GM23338 (cell line): Measurements from ENCODE around the gene SLC51B. TPM values are rescaled to one million over a fixed set of nuclear protein-coding genes. Genes with fewer than 3 reads are reported as not detected.

Experiments
- ATAC-seq: fragments of 200-7000 bp; cut with Tn5 transposase; 3 replicates; pipeline ENCODE4 v1.9.1; 2020
- DNase-seq: peaks from one replicate; pipeline ENCODE4 v3.0.0-alpha.2; 2015; ENCODE audit warnings: low spot score
- H2AFZ ChIP-seq: fragments of 200-600 bp; sonication (generic); 2 replicates; pipeline ENCODE4 v1.8.0; 2016; ENCODE audit warnings: antibody characterized with exemption, mild to moderate bottlenecking, moderate library complexity
- H3F3A ChIP-seq: fragments of 200-600 bp; sonication (generic); replicated peaks from 2 replicates; pipeline ENCODE4 v1.8.0; 2017; ENCODE audit warnings: antibody characterized with exemption, mixed run types, low read depth
- H3K27ac ChIP-seq: fragments of 200-600 bp; sonication (generic); 2 replicates; pipeline ENCODE4 v1.6.1; 2016; ENCODE audit warnings: low read depth
- H3K27me3 ChIP-seq: fragments of 200-600 bp; sonication (generic); 2 replicates; pipeline ENCODE4 v1.8.0; 2016; ENCODE audit warnings: mild to moderate bottlenecking, mixed run types, moderate library complexity; ENCODE audit not compliant: insufficient read depth
- H3K36me3 ChIP-seq: fragments of 200-600 bp; sonication (generic); 2 replicates; pipeline ENCODE4 v1.8.0; 2016; ENCODE audit warnings: mild to moderate bottlenecking; ENCODE audit not compliant: insufficient read depth
- H3K4me1 ChIP-seq: fragments of 200-600 bp; sonication (generic); 2 replicates; pipeline ENCODE4 v1.8.0; 2016; ENCODE audit warnings: mild to moderate bottlenecking, moderate library complexity; ENCODE audit not compliant: insufficient read depth
- H3K4me2 ChIP-seq: fragments of 200-600 bp; sonication (generic); 2 replicates; pipeline ENCODE4 v1.7.1; 2017; ENCODE audit warnings: mixed run types
- H3K4me3 ChIP-seq: fragments of 200-600 bp; sonication (generic); 2 replicates; pipeline ENCODE4 v1.6.1; 2016; ENCODE audit warnings: mixed run types
- H3K79me2 ChIP-seq: fragments of 200-600 bp; sonication (generic); replicated peaks from 2 replicates; pipeline ENCODE4 v1.8.0; 2017; ENCODE audit warnings: mild to moderate bottlenecking; ENCODE audit not compliant: insufficient read depth
- H3K9me2 ChIP-seq: fragments of 200-600 bp; sonication (generic); 2 replicates; pipeline ENCODE4 v1.8.0; 2017; ENCODE audit not compliant: insufficient read depth
- H4K20me1 ChIP-seq: fragments of 200-600 bp; sonication (generic); replicated peaks from 2 replicates; pipeline ENCODE4 v1.8.0; 2017; ENCODE audit warnings: mild to moderate bottlenecking; ENCODE audit not compliant: insufficient read depth
- H3K27ac Mint-ChIP-seq: 2 replicates; pipeline ENCODE4 v1.8.0; 2020; ENCODE audit warnings: inconsistent platforms, mild to moderate bottlenecking, moderate library complexity, mixed read lengths
- H3K27me3 Mint-ChIP-seq: 3 replicates; pipeline ENCODE4 v1.8.0; 2022; ENCODE audit warnings: low read depth, mild to moderate bottlenecking, moderate library complexity, mixed read lengths, inconsistent platforms; ENCODE audit not compliant: insufficient read depth, poor library complexity
- H3K36me3 Mint-ChIP-seq: 3 replicates; pipeline ENCODE4 v1.8.0; 2021; ENCODE audit warnings: low read depth, mild to moderate bottlenecking, inconsistent platforms, moderate library complexity, mixed read lengths
- H3K4me1 Mint-ChIP-seq: 3 replicates; pipeline ENCODE4 v1.8.0; 2020; ENCODE audit warnings: mild to moderate bottlenecking, inconsistent platforms, mixed read lengths
- H3K4me3 Mint-ChIP-seq: 3 replicates; pipeline ENCODE4 v1.8.0; 2021; ENCODE audit warnings: moderate library complexity, mild to moderate bottlenecking, inconsistent platforms, mixed read lengths
- H3K9me3 Mint-ChIP-seq: 3 replicates; pipeline ENCODE4 v1.8.0; 2020; ENCODE audit warnings: moderate library complexity, mild to moderate bottlenecking, inconsistent platforms, mixed read lengths
- CREB1 ChIP-seq: fragments of 250-450 bp; sonication (Bioruptor Pico); IDR thresholded peaks from 2 replicates; pipeline ENCODE4 v1.5.0; 2020; ENCODE audit warnings: low read depth, mild to moderate bottlenecking, moderate library complexity
- ETS1 ChIP-seq: IDR thresholded peaks from 2 replicates; pipeline ENCODE4 v1.6.1; 2016; ENCODE audit warnings: antibody characterized with exemption
- EZH2 ChIP-seq: fragments of 200-600 bp; sonication (generic); IDR thresholded peaks from one replicate; pipeline ENCODE4 v1.8.0; 2017; ENCODE audit warnings: antibody characterized with exemption, mild to moderate bottlenecking, low read depth; ENCODE audit not compliant: unreplicated experiment
- EZH2phosphoT487 ChIP-seq: fragments of 200-600 bp; sonication (generic); IDR thresholded peaks from one replicate; pipeline ENCODE4 v1.8.1; 2018; ENCODE audit warnings: antibody characterized with exemption; ENCODE audit not compliant: unreplicated experiment
- JUNB ChIP-seq: IDR thresholded peaks from one replicate; pipeline ENCODE4 v1.6.1; 2016; ENCODE audit warnings: antibody characterized with exemption; ENCODE audit not compliant: unreplicated experiment
- NANOG ChIP-seq: IDR thresholded peaks from 2 replicates; pipeline ENCODE4 v1.6.1; 2016; ENCODE audit warnings: antibody characterized with exemption, borderline replicate concordance
- POLR2AphosphoS5 ChIP-seq: IDR thresholded peaks from 2 replicates; pipeline ENCODE4 v1.6.1; 2016; ENCODE audit warnings: antibody characterized with exemption, low read depth
- REST ChIP-seq: IDR thresholded peaks from one replicate; pipeline ENCODE4 v1.6.1; 2018; ENCODE audit warnings: antibody characterized with exemption; ENCODE audit not compliant: unreplicated experiment
- STAT1 ChIP-seq: IDR thresholded peaks from one replicate; pipeline ENCODE4 v1.6.1; 2016; ENCODE audit warnings: antibody characterized with exemption; ENCODE audit not compliant: unreplicated experiment
- ZNF114 ChIP-seq: fragments of 250-450 bp; sonication (Bioruptor Pico); IDR thresholded peaks from 2 replicates; pipeline ENCODE4 v1.5.0; 2020; ENCODE audit warnings: mild to moderate bottlenecking, moderate library complexity
- ZNF331 ChIP-seq: fragments of 250-450 bp; sonication (Bioruptor Pico); IDR thresholded peaks from 2 replicates; pipeline ENCODE4 v1.5.0; 2020; ENCODE audit warnings: low read depth, mild to moderate bottlenecking, moderate library complexity
- polyA plus RNA-seq: library from polyadenylated mRNA; unstranded; fragments of >200 nt; fragmentation: Nextera tagmentation; extraction: Ambion mirVana; gene quantifications from 2 replicates; pipeline ENCODE4 v1.2.1, GENCODE V29; 2016
- total RNA-seq: library from RNA; depleted of rRNA; stranded (reverse); fragments of >200 nt; shearing (Covaris generic); gene quantifications from 2 replicates; pipeline ENCODE4 v1.2.3, GENCODE V29; 2014
- TF ChIP-seq, protein P1 (sequence below): fragments of 250-450 bp; sonication (Bioruptor Pico); IDR thresholded peaks from 2 replicates; pipeline ENCODE4 v1.5.0; 2020; ENCODE audit warnings: mild to moderate bottlenecking, moderate library complexity

Gene SLC51B
- total and polyA plus RNA-seq, 2 experiments from 2014 or later, result not detected

DNA sequence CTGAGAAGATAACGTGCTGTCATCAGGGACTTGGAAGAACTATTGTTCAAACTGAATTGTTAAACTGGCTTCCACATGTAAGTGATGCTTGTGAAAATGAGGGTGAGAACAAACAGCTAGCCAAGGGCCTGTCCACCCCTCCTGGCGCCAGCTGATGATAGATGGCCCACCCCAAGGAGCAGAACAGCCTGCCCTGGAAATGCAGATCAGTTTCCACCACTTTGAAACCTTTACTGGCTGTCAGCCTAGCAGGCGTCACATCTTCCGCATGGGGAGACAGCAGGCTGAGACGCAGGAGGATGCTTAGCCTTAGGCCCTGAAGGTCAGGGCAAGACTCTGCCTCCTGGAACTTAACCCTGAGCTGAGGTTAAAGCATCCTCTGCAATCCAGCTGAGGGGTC, 6.4 kb upstream of the SLC51B start:
- no peaks in the 10 kb centered on the region for H4K20me1 ChIP-seq
- DNase-seq (no peak), ATAC-seq (no peak)
- no peaks in the 10 kb centered on the region for H3F3A ChIP-seq
- no peaks in the 10 kb centered on the region for H3K36me3 ChIP-seq
- Mint-ChIP-seq H3K9me3 (no peaks in the 10 kb centered on the region), H3K27me3 (no peaks in the 10 kb centered on the region), H3K36me3 (no peaks in the 10 kb centered on the region), H3K27ac (no peak overlapping the region), H3K4me1 (no peaks in the 10 kb centered on the region), H3K4me3 (no peak overlapping the region)
- no peaks in the 10 kb centered on the region for H3K79me2 ChIP-seq
- no peaks in the 10 kb centered on the region for H3K4me1 ChIP-seq
- no peaks in the 10 kb centered on the region for H3K9me2 ChIP-seq
- H2AFZ ChIP-seq, result peak overlapping the region; percentile 43; the same call in 1 of the 2 replicates
- no peak overlapping the region for H3K4me3 ChIP-seq
- no peak overlapping the region for H3K27ac ChIP-seq
- no peak for TF ChIP-seq CREB1 (CRISPR knock-in tag)
- no peak for TF ChIP-seq JUNB
- TF ChIP-seq POLR2AphosphoS5, result no peak
- no peak for TF ChIP-seq ZNF331 (CRISPR knock-in tag)
- no peak for TF ChIP-seq EZH2phosphoT487
- no peak for TF ChIP-seq ETS1
- TF ChIP-seq, protein P1, sequence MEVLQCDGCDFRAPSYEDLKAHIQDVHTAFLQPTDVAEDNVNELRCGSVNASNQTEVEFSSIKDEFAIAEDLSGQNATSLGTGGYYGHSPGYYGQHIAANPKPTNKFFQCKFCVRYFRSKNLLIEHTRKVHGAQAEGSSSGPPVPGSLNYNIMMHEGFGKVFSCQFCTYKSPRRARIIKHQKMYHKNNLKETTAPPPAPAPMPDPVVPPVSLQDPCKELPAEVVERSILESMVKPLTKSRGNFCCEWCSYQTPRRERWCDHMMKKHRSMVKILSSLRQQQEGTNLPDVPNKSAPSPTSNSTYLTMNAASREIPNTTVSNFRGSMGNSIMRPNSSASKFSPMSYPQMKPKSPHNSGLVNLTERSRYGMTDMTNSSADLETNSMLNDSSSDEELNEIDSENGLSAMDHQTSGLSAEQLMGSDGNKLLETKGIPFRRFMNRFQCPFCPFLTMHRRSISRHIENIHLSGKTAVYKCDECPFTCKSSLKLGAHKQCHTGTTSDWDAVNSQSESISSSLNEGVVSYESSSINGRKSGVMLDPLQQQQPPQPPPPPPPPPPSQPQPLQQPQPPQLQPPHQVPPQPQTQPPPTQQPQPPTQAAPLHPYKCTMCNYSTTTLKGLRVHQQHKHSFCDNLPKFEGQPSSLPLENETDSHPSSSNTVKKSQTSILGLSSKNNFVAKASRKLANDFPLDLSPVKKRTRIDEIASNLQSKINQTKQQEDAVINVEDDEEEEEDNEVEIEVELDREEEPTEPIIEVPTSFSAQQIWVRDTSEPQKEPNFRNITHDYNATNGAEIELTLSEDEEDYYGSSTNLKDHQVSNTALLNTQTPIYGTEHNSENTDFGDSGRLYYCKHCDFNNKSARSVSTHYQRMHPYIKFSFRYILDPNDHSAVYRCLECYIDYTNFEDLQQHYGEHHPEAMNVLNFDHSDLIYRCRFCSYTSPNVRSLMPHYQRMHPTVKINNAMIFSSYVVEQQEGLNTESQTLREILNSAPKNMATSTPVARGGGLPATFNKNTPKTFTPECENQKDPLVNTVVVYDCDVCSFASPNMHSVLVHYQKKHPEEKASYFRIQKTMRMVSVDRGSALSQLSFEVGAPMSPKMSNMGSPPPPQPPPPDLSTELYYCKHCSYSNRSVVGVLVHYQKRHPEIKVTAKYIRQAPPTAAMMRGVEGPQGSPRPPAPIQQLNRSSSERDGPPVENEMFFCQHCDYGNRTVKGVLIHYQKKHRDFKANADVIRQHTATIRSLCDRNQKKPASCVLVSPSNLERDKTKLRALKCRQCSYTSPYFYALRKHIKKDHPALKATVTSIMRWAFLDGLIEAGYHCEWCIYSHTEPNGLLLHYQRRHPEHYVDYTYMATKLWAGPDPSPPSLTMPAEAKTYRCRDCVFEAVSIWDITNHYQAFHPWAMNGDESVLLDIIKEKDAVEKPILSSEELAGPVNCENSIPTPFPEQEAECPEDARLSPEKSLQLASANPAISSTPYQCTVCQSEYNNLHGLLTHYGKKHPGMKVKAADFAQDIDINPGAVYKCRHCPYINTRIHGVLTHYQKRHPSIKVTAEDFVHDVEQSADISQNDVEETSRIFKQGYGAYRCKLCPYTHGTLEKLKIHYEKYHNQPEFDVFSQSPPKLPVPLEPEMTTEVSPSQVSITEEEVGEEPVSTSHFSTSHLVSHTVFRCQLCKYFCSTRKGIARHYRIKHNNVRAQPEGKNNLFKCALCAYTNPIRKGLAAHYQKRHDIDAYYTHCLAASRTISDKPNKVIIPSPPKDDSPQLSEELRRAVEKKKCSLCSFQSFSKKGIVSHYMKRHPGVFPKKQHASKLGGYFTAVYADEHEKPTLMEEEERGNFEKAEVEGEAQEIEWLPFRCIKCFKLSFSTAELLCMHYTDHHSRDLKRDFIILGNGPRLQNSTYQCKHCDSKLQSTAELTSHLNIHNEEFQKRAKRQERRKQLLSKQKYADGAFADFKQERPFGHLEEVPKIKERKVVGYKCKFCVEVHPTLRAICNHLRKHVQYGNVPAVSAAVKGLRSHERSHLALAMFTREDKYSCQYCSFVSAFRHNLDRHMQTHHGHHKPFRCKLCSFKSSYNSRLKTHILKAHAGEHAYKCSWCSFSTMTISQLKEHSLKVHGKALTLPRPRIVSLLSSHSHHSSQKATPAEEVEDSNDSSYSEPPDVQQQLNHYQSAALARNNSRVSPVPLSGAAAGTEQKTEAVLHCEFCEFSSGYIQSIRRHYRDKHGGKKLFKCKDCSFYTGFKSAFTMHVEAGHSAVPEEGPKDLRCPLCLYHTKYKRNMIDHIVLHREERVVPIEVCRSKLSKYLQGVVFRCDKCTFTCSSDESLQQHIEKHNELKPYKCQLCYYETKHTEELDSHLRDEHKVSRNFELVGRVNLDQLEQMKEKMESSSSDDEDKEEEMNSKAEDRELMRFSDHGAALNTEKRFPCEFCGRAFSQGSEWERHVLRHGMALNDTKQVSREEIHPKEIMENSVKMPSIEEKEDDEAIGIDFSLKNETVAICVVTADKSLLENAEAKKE, result no peak
- no peak for TF ChIP-seq EZH2
- no peak for TF ChIP-seq STAT1
- TF ChIP-seq ZNF114 (CRISPR knock-in tag), result no peak
- no peak for TF ChIP-seq REST
- TF ChIP-seq NANOG, result no peak
- no peak overlapping the region for H3K4me2 ChIP-seq
- H3K27me3 ChIP-seq, result no peaks in the 10 kb centered on the region
